Measurements from ENCODE around the gene UBE3A.
"Not testable (repeated sequence)": the region's sequence is repeated elsewhere in the genome, so short reads cannot be mapped to it uniquely, and the experiment has no call there.

The UBE3A gene

GRCh38 chr15:25438601-25439368, at the start of gene UBE3A:
TSS of gene UBE3A (minus strand) at chr15:25439024. CDS start at chr15:25409107, 29,917 bp downstream.
- peak; percentile 47 to 94 (median 84) for DNase-seq

- no peak for DNase-seq
These were observed 48.5 kb upstream of the UBE3A start for GRCh38 chr15:25487226-25487884.

- no peak for DNase-seq
These were observed 47.2 kb upstream of the UBE3A start for GRCh38 chr15:25486051-25486450.

GRCh38 chr15:25481208-25481859, 42.5 kb upstream of the UBE3A start:
- peak in 23 of 56 donors; percentile 5 to 55 (median 22) for DNase-seq

- no peak for DNase-seq
These were observed 39.5 kb upstream of the UBE3A start for GRCh38 chr15:25478313-25478712.

GRCh38 chr15:25477816-25478215, 39.0 kb upstream of the UBE3A start:
- no peak for DNase-seq

- DNase-seq = no peak
These were observed 35.4 kb upstream of the UBE3A start for GRCh38 chr15:25474251-25474650.

GRCh38 chr15:25470230-25470629, 31.4 kb upstream of the UBE3A start:
- no peak for DNase-seq

GRCh38 chr15:25469377-25469776, 30.6 kb upstream of the UBE3A start:
- DNase-seq = no peak

- DNase-seq = no peak
These were observed 29.8 kb upstream of the UBE3A start for GRCh38 chr15:25468611-25469010.

- no peak for DNase-seq
These were observed 27.0 kb upstream of the UBE3A start for GRCh38 chr15:25465835-25466234.

GRCh38 chr15:25464784-25465183, 26.0 kb upstream of the UBE3A start:
- no peak for DNase-seq

GRCh38 chr15:25464383-25464782, 25.6 kb upstream of the UBE3A start:
- DNase-seq = no peak

GRCh38 chr15:25456196-25456595, 17.4 kb upstream of the UBE3A start:
- DNase-seq = no peak

GRCh38 chr15:25455226-25455625, 16.4 kb upstream of the UBE3A start:
- no peak for DNase-seq

- DNase-seq = no peak
These were observed 15.9 kb upstream of the UBE3A start for GRCh38 chr15:25454771-25455170.

- not testable (repeated sequence) for DNase-seq
These were observed 14.4 kb upstream of the UBE3A start for GRCh38 chr15:25453246-25453645.

GRCh38 chr15:25451501-25451900, 12.7 kb upstream of the UBE3A start:
- DNase-seq = no peak

- no peak for DNase-seq
These were observed 11.3 kb upstream of the UBE3A start for GRCh38 chr15:25450163-25450562.

- DNase-seq = no peak
These were observed 7.3 kb upstream of the UBE3A start for GRCh38 chr15:25446076-25446475.

- DNase-seq = no peak
These were observed 6.6 kb upstream of the UBE3A start for GRCh38 chr15:25445412-25445811.

GRCh38 chr15:25441111-25441510, 2.3 kb upstream of the UBE3A start:
- DNase-seq = no peak

All from amygdala (tissue), 56 donors.